GM23338 (cell line): ENCODE data around the gene CCDC178.

Source experiments
- CREB1 ChIP-seq: fragments of 250-450 bp; sonication (Bioruptor Pico); IDR thresholded peaks from 2 replicates; pipeline ENCODE4 v1.5.0; 2020; ENCODE audit warnings: low read depth, mild to moderate bottlenecking, moderate library complexity
- CTCF ChIP-seq, 2 experiments: fragments of 200-600 bp in 1 of 2; sonication (generic) in 1 of 2; conservative IDR thresholded peaks; 2 replicates each; pipeline versions ENCODE4 v1.5.1 to v1.6.1; 2016 to 2017; ENCODE audit warnings: antibody characterized with exemption in 2 of 2, low read depth in 2 of 2, mild to moderate bottlenecking in 2 of 2, moderate library complexity in 1 of 2
- EZH2 ChIP-seq: fragments of 200-600 bp; sonication (generic); IDR thresholded peaks from one replicate; pipeline ENCODE4 v1.8.0; 2017; ENCODE audit warnings: antibody characterized with exemption, mild to moderate bottlenecking, low read depth; ENCODE audit not compliant: unreplicated experiment
- EZH2phosphoT487 ChIP-seq: fragments of 200-600 bp; sonication (generic); IDR thresholded peaks from one replicate; pipeline ENCODE4 v1.8.1; 2018; ENCODE audit warnings: antibody characterized with exemption; ENCODE audit not compliant: unreplicated experiment
- JUNB ChIP-seq: IDR thresholded peaks from one replicate; pipeline ENCODE4 v1.6.1; 2016; ENCODE audit warnings: antibody characterized with exemption; ENCODE audit not compliant: unreplicated experiment
- NANOG ChIP-seq: IDR thresholded peaks from 2 replicates; pipeline ENCODE4 v1.6.1; 2016; ENCODE audit warnings: antibody characterized with exemption, borderline replicate concordance
- POLR2AphosphoS5 ChIP-seq: IDR thresholded peaks from 2 replicates; pipeline ENCODE4 v1.6.1; 2016; ENCODE audit warnings: antibody characterized with exemption, low read depth
- REST ChIP-seq: IDR thresholded peaks from one replicate; pipeline ENCODE4 v1.6.1; 2018; ENCODE audit warnings: antibody characterized with exemption; ENCODE audit not compliant: unreplicated experiment

- TF ChIP-seq CTCF (conservative IDR thresholded peaks at IDR 0.05; ENCODE audit: low read depth in 2 of 2) (no peak), POLR2AphosphoS5 (no peak), NANOG (no peak), EZH2 (no peak), REST (no peak), CREB1 (CRISPR knock-in tag) (no peak), JUNB (no peak), EZH2phosphoT487 (no peak)
Observed at GRCh38 chr18:33034212-33034611, 406.3 kb downstream of the CCDC178 start.
